Mucosa of rectum (tissue), 2 donors: ENCODE data around the gene SINHCAF.
"Not testable (repeated sequence)": the region's sequence is repeated elsewhere in the genome, so short reads cannot be mapped to it uniquely, and the experiment has no call there.

Experiments
- H3K27ac ChIP-seq, 2 donors: one replicate each; pipeline ENCODE4 v1.7.0; 2013; ENCODE audit warnings: inconsistent platforms in 2 of 2, low read depth in 2 of 2, low read length in 2 of 2
- H3K27me3 ChIP-seq, 2 donors: one replicate each; pipeline ENCODE4 v1.7.0; 2013; ENCODE audit warnings: low read length in 2 of 2; ENCODE audit not compliant: control insufficient read depth in 2 of 2, insufficient read depth in 2 of 2
- H3K36me3 ChIP-seq, 2 donors: one replicate each; pipeline ENCODE4 v1.7.0; 2013; ENCODE audit warnings: low read length in 2 of 2; ENCODE audit not compliant: control insufficient read depth in 2 of 2, insufficient read depth in 2 of 2
- H3K4me1 ChIP-seq, 2 donors: one replicate each; pipeline ENCODE4 v1.7.0; 2013; ENCODE audit warnings: low read length in 2 of 2, mild to moderate bottlenecking in 1 of 2; ENCODE audit not compliant: control insufficient read depth in 2 of 2, insufficient read depth in 2 of 2
- H3K4me3 ChIP-seq, 2 donors: one replicate each; pipeline ENCODE4 v1.7.0; 2013; ENCODE audit warnings: low read length in 2 of 2
- H3K9ac ChIP-seq, 2 donors: one replicate each; pipeline ENCODE4 v1.7.0; 2013; ENCODE audit warnings: low read length in 2 of 2, low read depth in 1 of 2, mild to moderate bottlenecking in 1 of 2
- H3K9me3 ChIP-seq, 2 donors: one replicate each; pipeline ENCODE4 v1.7.0; 2013; ENCODE audit warnings: low read length in 2 of 2; ENCODE audit not compliant: control insufficient read depth in 2 of 2
- donor health status: healthy.
- donor health status: Normal muscosa, but diverticular disease.

Gene SINHCAF

GRCh38 chr12:31289441-31289840 lies 36.5 kb downstream of the SINHCAF start:
- H3K36me3 ChIP-seq: peaks cover 35 to 42% of the 10 kb centered on the region in 2 donors

GRCh38 chr12:31288381-31288780 lies 37.6 kb downstream of the SINHCAF start:
- Histone ChIP-seq H3K36me3 (peaks cover 36 to 38% of the 10 kb centered on the region in 2 donors), H3K27me3 (no peaks in the 10 kb centered on the region), H3K9me3 (no peaks in the 10 kb centered on the region), H3K4me1 (peaks cover 0 to 3% of the 10 kb centered on the region in 2 donors), H3K27ac (no peak overlapping the region), H3K4me3 (no peak overlapping the region), H3K9ac (no peak overlapping the region)

More at GRCh38 chr12:31289441-31289840, 36.5 kb downstream of the SINHCAF start:
- Histone ChIP-seq H3K9me3 (no peaks in the 10 kb centered on the region), H3K4me1 (peaks cover 0 to 3% of the 10 kb centered on the region in 2 donors), H3K27ac (no peak overlapping the region), H3K9ac (no peak overlapping the region), H3K4me3 (no peak overlapping the region), H3K27me3 (no peaks in the 10 kb centered on the region)

- no peaks in the 10 kb centered on the region for H3K9me3 ChIP-seq
- H3K27me3 ChIP-seq: no peaks in the 10 kb centered on the region
- H3K9ac ChIP-seq: no peak overlapping the region
- H3K4me1 ChIP-seq: no peaks in the 10 kb centered on the region
- H3K36me3 ChIP-seq: peaks cover 8 to 32% of the 10 kb centered on the region in 2 donors
- no peak overlapping the region for H3K4me3 ChIP-seq
- H3K27ac ChIP-seq: no peak overlapping the region
Observed at GRCh38 chr12:31280183-31280582, 45.8 kb downstream of the SINHCAF start.

- H3K36me3 ChIP-seq: peaks cover 1 to 28% of the 10 kb centered on the region in 2 donors
- H3K4me3 ChIP-seq: no peak overlapping the region
- no peak overlapping the region for H3K27ac ChIP-seq
- H3K9me3 ChIP-seq: no peaks in the 10 kb centered on the region
- H3K4me1 ChIP-seq: no peaks in the 10 kb centered on the region
- H3K27me3 ChIP-seq: no peaks in the 10 kb centered on the region
- H3K9ac ChIP-seq: no peak overlapping the region
Observed at GRCh38 chr12:31279390-31279924, 46.5 kb downstream of the SINHCAF start.

- no peaks in the 10 kb centered on the region for H3K9me3 ChIP-seq
- no peak overlapping the region for H3K4me3 ChIP-seq
- H3K4me1 ChIP-seq: no peaks in the 10 kb centered on the region
- no peak overlapping the region for H3K9ac ChIP-seq
- H3K27me3 ChIP-seq: no peaks in the 10 kb centered on the region
- peaks cover 3 to 24% of the 10 kb centered on the region in 2 donors for H3K36me3 ChIP-seq
- no peak overlapping the region for H3K27ac ChIP-seq
Observed at GRCh38 chr12:31278832-31279231, 47.1 kb downstream of the SINHCAF start.

GRCh38 chr12:31278424-31278823 lies 47.5 kb downstream of the SINHCAF start:
- H3K27ac ChIP-seq: no peak overlapping the region
- no peak overlapping the region for H3K4me3 ChIP-seq
- H3K36me3 ChIP-seq: peaks cover 3 to 24% of the 10 kb centered on the region in 2 donors
- no peak overlapping the region for H3K9ac ChIP-seq
- no peaks in the 10 kb centered on the region for H3K4me1 ChIP-seq
- no peaks in the 10 kb centered on the region for H3K9me3 ChIP-seq
- no peaks in the 10 kb centered on the region for H3K27me3 ChIP-seq

GRCh38 chr12:31277081-31277480 lies 48.9 kb downstream of the SINHCAF start:
- no peaks in the 10 kb centered on the region for H3K4me1 ChIP-seq
- no peaks in the 10 kb centered on the region for H3K9me3 ChIP-seq
- H3K36me3 ChIP-seq: peaks cover 3 to 19% of the 10 kb centered on the region in 2 donors
- H3K27me3 ChIP-seq: no peaks in the 10 kb centered on the region
- H3K4me3 ChIP-seq: no peak overlapping the region
- H3K27ac ChIP-seq: no peak overlapping the region
- no peak overlapping the region for H3K9ac ChIP-seq

GRCh38 chr12:31275491-31275890 lies 50.5 kb downstream of the SINHCAF start:
- Histone ChIP-seq H3K4me1 (no peaks in the 10 kb centered on the region), H3K36me3 (peaks cover 3 to 19% of the 10 kb centered on the region in 2 donors), H3K9me3 (no peaks in the 10 kb centered on the region)

GRCh38 chr12:31274520-31275300 lies 51.2 kb downstream of the SINHCAF start:
- H3K36me3 ChIP-seq: peaks cover 3 to 14% of the 10 kb centered on the region in 2 donors
- H3K27me3 ChIP-seq: no peaks in the 10 kb centered on the region
- no peaks in the 10 kb centered on the region for H3K4me1 ChIP-seq
- H3K9ac ChIP-seq: no peak overlapping the region
- no peaks in the 10 kb centered on the region for H3K9me3 ChIP-seq
- no peak overlapping the region for H3K27ac ChIP-seq
- no peak overlapping the region for H3K4me3 ChIP-seq

More at GRCh38 chr12:31275491-31275890, 50.5 kb downstream of the SINHCAF start:
- Histone ChIP-seq H3K27me3 (no peaks in the 10 kb centered on the region), H3K4me3 (no peak overlapping the region), H3K9ac (no peak overlapping the region), H3K27ac (no peak overlapping the region)

- not testable (repeated sequence) for H3K4me3 ChIP-seq, H3K27ac ChIP-seq, H3K9ac ChIP-seq, H3K9me3 ChIP-seq, H3K27me3 ChIP-seq, H3K4me1 ChIP-seq
- H3K36me3 ChIP-seq: peaks cover 3 to 15% of the 10 kb centered on the region in 2 donors
Observed at GRCh38 chr12:31273794-31274193, 52.2 kb downstream of the SINHCAF start.
